AG04449 (cell line): ENCODE data around the gene SLC6A20.

Experiments used
- CTCF ChIA-PET: fragments of 350-600 bp; formaldehyde crosslinking; extraction: SDS; loops from one replicate; lab custom pipeline; 2021; ENCODE audit warnings: antibody characterized with exemption; lab: Yijun Ruan, JAX
- POLR2A ChIA-PET: fragments of 400-600, 350-600 bp; formaldehyde crosslinking; extraction: SDS; loops from one replicate; lab custom pipeline; 2020; ENCODE audit warnings: antibody characterized with exemption, inconsistent platforms; lab: Yijun Ruan, JAX
- DNase-seq: peaks from one replicate; pipeline ENCODE4 v3.0.0-alpha.2; 2010; ENCODE audit warnings: low read depth, low spot score
- H3K4me3 ChIP-seq: 2 replicates; pipeline ENCODE4 v1.5.1; 2011; ENCODE audit warnings: low read depth, mild to moderate bottlenecking, control low read depth, low read length
- CTCF ChIP-seq: IDR thresholded peaks from one replicate; pipeline ENCODE4 v1.5.1; 2011; ENCODE audit warnings: mild to moderate bottlenecking, moderate library complexity, low read length, control low read depth, inconsistent platforms; ENCODE audit not compliant: insufficient read depth; ENCODE audit errors: missing control alignments

The SLC6A20 gene

GRCh38 chr3:45819543-45819942 lies 23.2 kb upstream of the SLC6A20 start:
- H3K4me3 ChIP-seq = no peak overlapping the region
- peak; percentile 7 for DNase-seq
- CTCF ChIA-PET = no interaction called here
- POLR2A ChIA-PET = no interaction called here
- no peak for TF ChIP-seq CTCF

GRCh38 chr3:45817831-45818522 lies 21.6 kb upstream of the SLC6A20 start:
- no peak for TF ChIP-seq CTCF
- no peak overlapping the region for H3K4me3 ChIP-seq
- CTCF ChIA-PET = interaction anchor here (0.7 to 1.7 kb wide), 3 partner anchors 56 to 260 kb away, joined by 3 to 6 read pairs (median 4); no protein-coding TSS in a partner anchor
- POLR2A ChIA-PET = interaction anchor here (0.7 to 1.4 kb wide), 2 partner anchors 24 to 470 kb away, joined by 3 to 5 read pairs; partner anchors contain the start of gene LZTFL1
- DNase-seq = peak; percentile 90

GRCh38 chr3:45816544-45816943 lies 20.2 kb upstream of the SLC6A20 start:
- no peak overlapping the region for H3K4me3 ChIP-seq
- POLR2A ChIA-PET = interaction anchor here (0.7 kb wide), 1 partner anchor 9 kb away, joined by 3 read pairs; no protein-coding TSS in a partner anchor
- CTCF ChIA-PET = interaction anchor here (1.1 to 1.7 kb wide), 2 partner anchors 55 to 262 kb away, joined by 4 to 6 read pairs; no protein-coding TSS in a partner anchor
- no peak for TF ChIP-seq CTCF
- no peak for DNase-seq

GRCh38 chr3:45814322-45814721 lies 18.0 kb upstream of the SLC6A20 start:
- H3K4me3 ChIP-seq = no peak overlapping the region
- POLR2A ChIA-PET = no interaction called here
- no peak for TF ChIP-seq CTCF
- CTCF ChIA-PET = no interaction called here
- DNase-seq = no peak

DNA sequence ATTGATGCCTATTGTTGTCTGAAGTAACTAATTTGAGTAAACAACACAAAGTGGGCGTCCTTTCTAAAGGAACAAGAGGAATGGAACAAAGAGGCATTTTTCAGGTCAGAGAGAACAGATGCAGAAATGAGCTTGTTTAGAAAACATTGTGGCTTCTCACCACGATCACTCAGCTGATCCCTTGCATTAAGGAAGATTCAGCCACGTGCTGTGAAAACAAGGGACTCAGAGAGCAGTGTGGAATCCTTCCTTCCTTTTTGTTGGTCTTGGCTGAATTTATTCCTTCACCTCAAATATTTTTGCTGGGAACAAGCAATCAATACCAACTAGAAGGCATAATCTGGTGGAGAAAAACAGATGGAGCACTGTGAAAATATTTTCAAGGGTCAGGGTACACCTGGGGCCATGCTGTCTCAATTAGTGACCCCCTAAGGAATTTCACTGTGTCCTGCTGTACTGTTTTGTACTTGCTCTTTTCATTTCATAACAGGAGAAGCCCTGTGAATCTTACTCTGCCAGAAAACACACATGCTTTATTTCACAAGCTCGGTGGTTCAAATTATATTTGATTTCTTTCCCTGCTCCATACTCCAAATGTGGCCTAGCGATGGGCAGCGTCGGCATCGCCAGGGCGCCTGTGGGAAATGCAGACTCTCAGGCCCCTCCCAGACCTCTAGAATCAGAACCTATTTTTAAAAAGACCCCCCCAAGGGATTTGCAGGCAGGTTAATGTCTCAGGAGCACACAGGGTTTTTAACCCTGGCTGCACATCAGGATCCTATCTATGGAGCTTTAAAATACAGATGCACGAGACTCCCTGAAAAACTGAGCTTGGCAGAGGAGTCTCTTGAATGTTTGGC lies 11.6 kb upstream of the SLC6A20 start:
- no peak for TF ChIP-seq CTCF
- ChIA-PET POLR2A (interaction anchor here (1.1 kb wide), 1 partner anchor 8 kb away, joined by 3 read pairs; no protein-coding TSS in a partner anchor), CTCF (interaction anchor here (1.2 to 1.4 kb wide), 2 partner anchors 18 to 297 kb away, joined by 3 to 4 read pairs; no protein-coding TSS in a partner anchor)
- H3K4me3 ChIP-seq = no peak overlapping the region
- DNase-seq = no peak
